Neural crest cell (in vitro differentiated cells): ENCODE measurements around the gene ARHGEF25. TPM values are rescaled to one million over a fixed set of nuclear protein-coding genes. Genes with fewer than 3 reads are reported as not detected.

Experiments used
- DNase-seq: peaks from one replicate; pipeline ENCODE4 v3.0.0; 2021; ENCODE audit warnings: low read depth, mixed read lengths, low spot score
- H3K27ac Mint-ChIP-seq: one replicate; pipeline ENCODE4 v1.8.0; 2021; ENCODE audit warnings: mild to moderate bottlenecking, mixed read lengths; ENCODE audit not compliant: unreplicated experiment
- H3K27me3 Mint-ChIP-seq: 2 replicates; pipeline ENCODE4 v1.8.0; 2021; ENCODE audit warnings: low read depth, mild to moderate bottlenecking, mixed read lengths
- H3K36me3 Mint-ChIP-seq: 2 replicates; pipeline ENCODE4 v1.8.0; 2021; ENCODE audit warnings: low read depth, mild to moderate bottlenecking, mixed read lengths
- H3K4me1 Mint-ChIP-seq: 2 replicates; pipeline ENCODE4 v1.8.0; 2021; ENCODE audit warnings: mixed read lengths
- H3K4me3 Mint-ChIP-seq: one replicate; pipeline ENCODE4 v1.8.0; 2021; ENCODE audit warnings: mild to moderate bottlenecking, mixed read lengths
- H3K9me3 Mint-ChIP-seq: 2 replicates; pipeline ENCODE4 v1.8.0; 2021; ENCODE audit warnings: mixed read lengths
- total RNA-seq: library from RNA; stranded (reverse); gene quantifications from 2 replicates; pipeline ENCODE4 v1.2.1, GENCODE V29; 2021
- TF ChIP-seq, protein P1 (sequence below): fragments of 200-600 bp; sonication (generic); conservative IDR thresholded peaks from 2 replicates; pipeline ENCODE4 v1.5.0; 2021; ENCODE audit warnings: antibody characterized with exemption, mild to moderate bottlenecking

ARHGEF25 gene
- total RNA-seq, 1 donor from 2014 or later: 43.8 TPM

GRCh38 chr12:57619434-57620244 is 8.4 kb downstream of the ARHGEF25 start:
- H3K36me3 Mint-ChIP-seq: peaks cover 27% of the 10 kb centered on the region
- peaks cover 20% of the 10 kb centered on the region for H3K4me1 Mint-ChIP-seq
- H3K27me3 Mint-ChIP-seq: peaks cover 76% of the 10 kb centered on the region
- no peaks in the 10 kb centered on the region for H3K9me3 Mint-ChIP-seq
- no peak for DNase-seq
- no peak overlapping the region for H3K27ac Mint-ChIP-seq
- H3K4me3 Mint-ChIP-seq: peak overlapping the region; percentile 40
- TF ChIP-seq, protein P1, sequence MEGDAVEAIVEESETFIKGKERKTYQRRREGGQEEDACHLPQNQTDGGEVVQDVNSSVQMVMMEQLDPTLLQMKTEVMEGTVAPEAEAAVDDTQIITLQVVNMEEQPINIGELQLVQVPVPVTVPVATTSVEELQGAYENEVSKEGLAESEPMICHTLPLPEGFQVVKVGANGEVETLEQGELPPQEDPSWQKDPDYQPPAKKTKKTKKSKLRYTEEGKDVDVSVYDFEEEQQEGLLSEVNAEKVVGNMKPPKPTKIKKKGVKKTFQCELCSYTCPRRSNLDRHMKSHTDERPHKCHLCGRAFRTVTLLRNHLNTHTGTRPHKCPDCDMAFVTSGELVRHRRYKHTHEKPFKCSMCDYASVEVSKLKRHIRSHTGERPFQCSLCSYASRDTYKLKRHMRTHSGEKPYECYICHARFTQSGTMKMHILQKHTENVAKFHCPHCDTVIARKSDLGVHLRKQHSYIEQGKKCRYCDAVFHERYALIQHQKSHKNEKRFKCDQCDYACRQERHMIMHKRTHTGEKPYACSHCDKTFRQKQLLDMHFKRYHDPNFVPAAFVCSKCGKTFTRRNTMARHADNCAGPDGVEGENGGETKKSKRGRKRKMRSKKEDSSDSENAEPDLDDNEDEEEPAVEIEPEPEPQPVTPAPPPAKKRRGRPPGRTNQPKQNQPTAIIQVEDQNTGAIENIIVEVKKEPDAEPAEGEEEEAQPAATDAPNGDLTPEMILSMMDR: no peak

DNA sequence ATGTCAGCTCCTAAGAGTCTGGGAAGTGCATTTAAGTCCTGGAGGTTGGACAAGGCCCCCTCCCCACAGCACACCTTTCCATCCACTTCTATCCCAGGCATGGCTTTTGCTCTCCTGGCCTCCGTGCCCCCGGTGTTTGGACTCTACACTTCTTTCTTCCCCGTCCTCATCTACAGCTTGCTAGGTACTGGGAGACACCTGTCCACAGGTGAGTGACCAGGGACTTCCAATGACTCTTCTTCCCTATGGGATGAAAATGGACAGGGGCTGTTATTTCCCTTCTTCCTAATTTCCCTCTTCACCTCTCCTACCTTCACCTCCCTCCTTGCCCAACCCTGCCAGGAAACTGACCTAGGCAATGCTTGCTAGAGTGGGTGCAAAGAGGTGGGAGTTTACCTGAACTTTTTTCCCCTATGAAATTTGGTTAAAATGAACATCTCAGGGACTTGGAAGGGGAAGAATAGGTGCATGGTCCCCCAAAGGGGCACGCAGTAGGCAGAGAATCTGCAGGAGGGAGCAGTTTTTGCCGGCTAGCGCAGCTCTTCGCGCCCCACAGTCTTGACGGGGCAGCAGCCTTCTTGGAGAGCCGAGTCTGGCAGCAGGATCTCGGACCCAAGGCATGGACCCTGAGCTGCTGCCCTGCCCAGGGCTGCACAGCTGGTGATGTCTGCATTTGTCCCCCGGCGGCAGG is 9.2 kb downstream of the ARHGEF25 start:
- Mint-ChIP-seq H3K9me3 (no peaks in the 10 kb centered on the region), H3K27ac (no peak overlapping the region), H3K27me3 (peaks cover 79% of the 10 kb centered on the region), H3K4me1 (peaks cover 20% of the 10 kb centered on the region), H3K4me3 (peak overlapping the region; percentile 51), H3K36me3 (peaks cover 27% of the 10 kb centered on the region)
- TF ChIP-seq, protein P1: no peak
- no peak for DNase-seq

DNA sequence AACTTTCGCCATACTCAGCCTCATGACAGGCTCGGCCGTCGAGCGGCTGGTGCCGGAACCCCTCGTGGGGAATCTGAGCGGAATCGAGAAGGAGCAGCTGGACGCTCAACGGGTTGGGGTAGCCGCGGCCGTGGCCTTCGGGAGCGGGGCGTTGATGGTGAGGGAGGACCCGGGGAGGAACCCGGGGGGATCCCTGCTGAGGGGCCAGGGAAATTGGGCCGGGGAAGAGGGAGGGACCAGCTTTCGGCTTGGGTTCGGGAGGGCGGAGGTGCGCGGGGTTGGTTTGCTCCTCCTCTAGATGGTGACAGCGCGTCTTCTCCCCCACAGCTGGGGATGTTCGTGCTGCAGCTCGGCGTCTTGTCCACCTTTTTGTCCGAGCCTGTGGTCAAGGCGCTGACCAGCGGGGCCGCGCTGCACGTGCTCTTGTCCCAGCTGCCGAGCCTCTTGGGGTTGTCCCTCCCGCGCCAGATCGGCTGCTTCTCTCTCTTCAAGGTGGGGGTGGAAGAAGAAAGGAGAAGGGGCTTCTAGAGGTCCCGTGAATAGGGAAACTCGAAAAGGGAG is 9.8 kb downstream of the ARHGEF25 start:
- H3K36me3 Mint-ChIP-seq: peaks cover 22% of the 10 kb centered on the region
- no peak for DNase-seq
- H3K27ac Mint-ChIP-seq: no peak overlapping the region
- TF ChIP-seq, protein P1: no peak
- peak overlapping the region; percentile 86 for H3K4me3 Mint-ChIP-seq
- peaks cover 77% of the 10 kb centered on the region for H3K27me3 Mint-ChIP-seq
- peaks cover 20% of the 10 kb centered on the region for H3K4me1 Mint-ChIP-seq
- H3K9me3 Mint-ChIP-seq: no peaks in the 10 kb centered on the region

- DNase-seq: peak; percentile 81
- Mint-ChIP-seq H3K36me3 (peaks cover 21% of the 10 kb centered on the region), H3K27me3 (peaks cover 77% of the 10 kb centered on the region), H3K4me1 (peaks cover 20% of the 10 kb centered on the region), H3K27ac (no peak overlapping the region), H3K9me3 (no peaks in the 10 kb centered on the region), H3K4me3 (peak overlapping the region; percentile 86)
- TF ChIP-seq, protein P1: peak; percentile 96
Observed at GRCh38 chr12:57621497-57622292, 10.5 kb downstream of the ARHGEF25 start.
